CD14-positive monocyte (primary cell): ENCODE measurements around the gene ZCCHC2. TPM values are rescaled to one million over a fixed set of nuclear protein-coding genes. Genes with fewer than 3 reads are reported as not detected.

Experiments
- DNase-seq, 3 donors: peaks; one replicate each; pipeline ENCODE4 v3.0.0-alpha.2; 2011 to 2022
- H2AFZ ChIP-seq: 2 replicates; pipeline ENCODE4 v1.6.0; 2012; ENCODE audit warnings: mild to moderate bottlenecking, low read depth, low read length, inconsistent platforms; ENCODE audit not compliant: insufficient read depth, poor library complexity, severe bottlenecking
- H3K27ac ChIP-seq, 2 donors: 1 replicate in 1 of 2; 2 replicates in 1 of 2; pipeline ENCODE4 v1.5.1; 2012 to 2013; ENCODE audit warnings: low read length in 2 of 2, control low read depth in 1 of 2, inconsistent platforms in 1 of 2, low read depth in 1 of 2, mild to moderate bottlenecking in 1 of 2
- H3K27me3 ChIP-seq, 2 donors: one replicate each; pipeline versions ENCODE4 v1.6.0 to v1.6.1; 2011 to 2013; ENCODE audit warnings: low read length in 2 of 2; ENCODE audit not compliant: control insufficient read depth in 2 of 2, insufficient read depth in 2 of 2
- H3K36me3 ChIP-seq, 2 donors: replicated peaks in 1 of 2; 1 replicate in 1 of 2; 2 replicates in 1 of 2; pipeline versions ENCODE4 v1.5.1 to v1.6.1; 2012 to 2013; ENCODE audit warnings: low read length in 2 of 2, control low read depth in 1 of 2, inconsistent platforms in 1 of 2, mild to moderate bottlenecking in 1 of 2; ENCODE audit not compliant: insufficient read depth in 2 of 2, control insufficient read depth in 1 of 2
- H3K4me1 ChIP-seq, 2 donors: 1 replicate in 1 of 2; 2 replicates in 1 of 2; pipeline versions ENCODE4 v1.5.1 to v1.6.1; 2012 to 2013; ENCODE audit warnings: low read length in 2 of 2, control low read depth in 1 of 2, inconsistent platforms in 1 of 2, mild to moderate bottlenecking in 1 of 2, moderate library complexity in 1 of 2; ENCODE audit not compliant: insufficient read depth in 2 of 2, control insufficient read depth in 1 of 2
- H3K4me2 ChIP-seq: replicated peaks from 2 replicates; pipeline ENCODE3; 2012; ENCODE audit warnings: low read length, moderate library complexity, mild to moderate bottlenecking; ENCODE audit not compliant: poor library complexity, severe bottlenecking; ENCODE audit errors: extremely low read depth
- H3K4me3 ChIP-seq, 3 experiments: fragments of 200-600 bp in 1 of 3; sonication (generic) in 1 of 3; replicated peaks in 1 of 3; 1 replicate in 2 of 3; 2 replicates in 1 of 3; pipeline ENCODE4 v1.5.1; 2011 to 2013; ENCODE audit warnings: low read length in 3 of 3, mild to moderate bottlenecking in 3 of 3, control low read depth in 2 of 3, low read depth in 2 of 3, inconsistent platforms in 1 of 3, moderate library complexity in 1 of 3
- H3K79me2 ChIP-seq: 2 replicates; pipeline ENCODE4 v1.6.0; 2012; ENCODE audit warnings: mild to moderate bottlenecking, control low read depth, inconsistent platforms, low read length, moderate library complexity; ENCODE audit not compliant: insufficient read depth
- H3K9ac ChIP-seq: 2 replicates; pipeline ENCODE4 v1.6.0; 2017; ENCODE audit warnings: low read length, mild to moderate bottlenecking; ENCODE audit not compliant: insufficient read depth, poor library complexity, severe bottlenecking
- H3K9me3 ChIP-seq, 2 donors: replicated peaks in 1 of 2; 1 replicate in 1 of 2; 2 replicates in 1 of 2; pipeline versions ENCODE4 v1.5.1 to v1.6.1; 2012 to 2013; ENCODE audit warnings: low read length in 2 of 2, control low read depth in 1 of 2; ENCODE audit not compliant: control insufficient read depth in 1 of 2, insufficient read depth in 1 of 2
- H4K20me1 ChIP-seq: 2 replicates; pipeline ENCODE4 v1.6.0; 2012; ENCODE audit warnings: mild to moderate bottlenecking, low read length, control low read depth, moderate library complexity; ENCODE audit not compliant: insufficient read depth
- H3K27ac Mint-ChIP-seq, 7 donors: one replicate each; pipeline ENCODE4 v1.8.0; 2020; ENCODE audit warnings: mild to moderate bottlenecking in 7 of 7, mixed read lengths in 7 of 7, moderate library complexity in 6 of 7, inconsistent platforms in 2 of 7
- H3K27me3 Mint-ChIP-seq, 3 donors: one replicate each; pipeline ENCODE4 v1.8.0; 2021 to 2022; ENCODE audit warnings: low read depth in 3 of 3, mild to moderate bottlenecking in 3 of 3, mixed read lengths in 3 of 3, moderate library complexity in 3 of 3, inconsistent platforms in 1 of 3
- H3K36me3 Mint-ChIP-seq, 2 donors: one replicate each; pipeline ENCODE4 v1.8.0; 2020; ENCODE audit warnings: mixed read lengths in 2 of 2, inconsistent platforms in 1 of 2, mild to moderate bottlenecking in 1 of 2
- H3K4me1 Mint-ChIP-seq: one replicate; pipeline ENCODE4 v1.8.0; 2020; ENCODE audit warnings: mild to moderate bottlenecking, mixed read lengths
- H3K4me3 Mint-ChIP-seq, 2 donors: one replicate each; pipeline ENCODE4 v1.8.0; 2020; ENCODE audit warnings: mild to moderate bottlenecking in 2 of 2, mixed read lengths in 2 of 2, moderate library complexity in 1 of 2
- H3K9me3 Mint-ChIP-seq, 7 donors: one replicate each; pipeline ENCODE4 v1.8.0; 2020 to 2022; ENCODE audit warnings: mixed read lengths in 7 of 7, mild to moderate bottlenecking in 6 of 7, moderate library complexity in 6 of 7, inconsistent platforms in 2 of 7
- WGBS: methylation state at CpG from one replicate; pipeline ENCODE4 v1.1.5; 2013; ENCODE audit warnings: missing lambda C conversion rate; ENCODE audit not compliant: insufficient coverage; 5-methylcytosine and 5-hydroxymethylcytosine counted together
- intact Hi-C, 2 donors: fragments of 100-400 bp; cut with micrococcal nuclease; formaldehyde crosslinking; loops; one replicate each; pipeline versions ENCODE4 v1.15.0 to v1.15.1; 2023
- polyA plus RNA-seq, 3 donors: library from polyadenylated mRNA; depleted of rRNA in 1 of 3; unstranded in 2 of 3; stranded (reverse) in 1 of 3; fragments of 300-500 nt in 2 of 3; fragments of >200 nt in 1 of 3; fragmentation: Illumina TruSeq in 2 of 3; gene quantifications; 1 replicate in 2 of 3; 2 replicates in 1 of 3; pipeline ENCODE4 v1.2.3, GENCODE V29; 2012 to 2021
- TF ChIP-seq, protein P1 (sequence below): fragments of 200-600 bp; IDR thresholded peaks from one replicate; pipeline ENCODE4 v1.8.0; 2022; ENCODE audit warnings: antibody characterized with exemption, mild to moderate bottlenecking

Gene ZCCHC2
- polyA plus RNA-seq, 3 donors = 0.59 to 24.9 (median 0.71) TPM

GRCh38 chr18:62605685-62606084 lies 82.9 kb downstream of the ZCCHC2 start:
- TF ChIP-seq, protein P1, sequence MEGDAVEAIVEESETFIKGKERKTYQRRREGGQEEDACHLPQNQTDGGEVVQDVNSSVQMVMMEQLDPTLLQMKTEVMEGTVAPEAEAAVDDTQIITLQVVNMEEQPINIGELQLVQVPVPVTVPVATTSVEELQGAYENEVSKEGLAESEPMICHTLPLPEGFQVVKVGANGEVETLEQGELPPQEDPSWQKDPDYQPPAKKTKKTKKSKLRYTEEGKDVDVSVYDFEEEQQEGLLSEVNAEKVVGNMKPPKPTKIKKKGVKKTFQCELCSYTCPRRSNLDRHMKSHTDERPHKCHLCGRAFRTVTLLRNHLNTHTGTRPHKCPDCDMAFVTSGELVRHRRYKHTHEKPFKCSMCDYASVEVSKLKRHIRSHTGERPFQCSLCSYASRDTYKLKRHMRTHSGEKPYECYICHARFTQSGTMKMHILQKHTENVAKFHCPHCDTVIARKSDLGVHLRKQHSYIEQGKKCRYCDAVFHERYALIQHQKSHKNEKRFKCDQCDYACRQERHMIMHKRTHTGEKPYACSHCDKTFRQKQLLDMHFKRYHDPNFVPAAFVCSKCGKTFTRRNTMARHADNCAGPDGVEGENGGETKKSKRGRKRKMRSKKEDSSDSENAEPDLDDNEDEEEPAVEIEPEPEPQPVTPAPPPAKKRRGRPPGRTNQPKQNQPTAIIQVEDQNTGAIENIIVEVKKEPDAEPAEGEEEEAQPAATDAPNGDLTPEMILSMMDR = no peak
- peaks cover 0 to 3% (median 0%) of the 10 kb centered on the region in 7 donors for H3K9me3 Mint-ChIP-seq
- H3K36me3 ChIP-seq = no peaks in the 10 kb centered on the region
- no peak overlapping the region for H3K9ac ChIP-seq
- H3K4me3 ChIP-seq = no peak overlapping the region
- H2AFZ ChIP-seq = no peak overlapping the region
- no peaks in the 10 kb centered on the region for H3K79me2 ChIP-seq
- 98% methylated on average over 11 of the region's 12 CpGs for WGBS
- no peak overlapping the region for H3K4me3 Mint-ChIP-seq
- H3K4me1 Mint-ChIP-seq = peaks cover 1% of the 10 kb centered on the region
- H3K4me2 ChIP-seq = no peak overlapping the region
- H3K36me3 Mint-ChIP-seq = no peaks in the 10 kb centered on the region
- H3K27ac ChIP-seq = no peak overlapping the region
- H3K27me3 Mint-ChIP-seq = peaks cover 8 to 17% (median 15%) of the 10 kb centered on the region in 3 donors
- DNase-seq = no peak
- H3K27me3 ChIP-seq = peaks cover 0 to 6% of the 10 kb centered on the region in 2 donors
- H4K20me1 ChIP-seq = no peaks in the 10 kb centered on the region
- no peaks in the 10 kb centered on the region for H3K4me1 ChIP-seq
- intact Hi-C loops = no loop called here
- H3K27ac Mint-ChIP-seq = no peak overlapping the region
- H3K9me3 ChIP-seq = no peaks in the 10 kb centered on the region

DNA sequence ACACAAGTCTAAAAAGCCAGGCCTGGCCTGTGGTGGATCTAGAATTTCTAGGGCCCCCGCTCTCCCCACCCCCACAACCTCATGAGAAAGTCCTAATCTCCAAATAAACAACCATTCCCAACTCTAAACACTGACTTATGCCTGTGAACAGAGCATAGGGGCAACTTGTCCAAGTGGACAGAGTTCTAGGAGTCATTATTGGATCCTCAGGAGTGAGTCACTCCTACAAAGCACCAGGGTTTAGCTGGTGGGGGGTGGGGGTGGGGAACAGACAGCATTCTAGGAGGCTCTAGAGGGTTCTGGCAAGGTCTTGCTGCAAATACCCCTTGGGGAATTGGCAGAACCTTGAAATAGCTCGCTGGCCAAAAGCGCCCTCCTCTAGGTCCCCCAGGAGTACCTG lies 83.3 kb downstream of the ZCCHC2 start:
- no peak overlapping the region for H3K4me3 ChIP-seq
- no peaks in the 10 kb centered on the region for H3K36me3 ChIP-seq
- no peaks in the 10 kb centered on the region for H4K20me1 ChIP-seq
- WGBS = no CpG with 5 or more reads among the region's 3 CpGs
- H3K9me3 Mint-ChIP-seq = peaks cover 0 to 3% (median 0%) of the 10 kb centered on the region in 7 donors
- no peaks in the 10 kb centered on the region for H3K79me2 ChIP-seq
- no peak overlapping the region for H3K4me2 ChIP-seq
- peaks cover 10 to 20% (median 20%) of the 10 kb centered on the region in 3 donors for H3K27me3 Mint-ChIP-seq
- TF ChIP-seq, protein P1 = no peak
- H3K27ac Mint-ChIP-seq = peak overlapping the region in 1 of 7 donors; percentile 5
- H3K9me3 ChIP-seq = no peaks in the 10 kb centered on the region
- peaks cover 4% of the 10 kb centered on the region for H3K4me1 Mint-ChIP-seq
- H3K9ac ChIP-seq = no peak overlapping the region
- no peak overlapping the region for H3K4me3 Mint-ChIP-seq
- intact Hi-C loops = no loop called here
- DNase-seq = no peak
- H3K27me3 ChIP-seq = peaks cover 0 to 8% of the 10 kb centered on the region in 2 donors
- H3K27ac ChIP-seq = no peak overlapping the region
- H3K36me3 Mint-ChIP-seq = no peaks in the 10 kb centered on the region
- H2AFZ ChIP-seq = no peak overlapping the region
- no peaks in the 10 kb centered on the region for H3K4me1 ChIP-seq
